GM18868 (cell line): ENCODE results near the gene BRPF1.

Source experiments
- ATAC-seq: cut with Tn5 transposase; IDR thresholded peaks from one replicate; pipeline ENCODE4 v1.9.1; 2021; ENCODE audit warnings: mild to moderate bottlenecking, moderate library complexity; ENCODE audit not compliant: unreplicated experiment

The BRPF1 gene

DNA sequence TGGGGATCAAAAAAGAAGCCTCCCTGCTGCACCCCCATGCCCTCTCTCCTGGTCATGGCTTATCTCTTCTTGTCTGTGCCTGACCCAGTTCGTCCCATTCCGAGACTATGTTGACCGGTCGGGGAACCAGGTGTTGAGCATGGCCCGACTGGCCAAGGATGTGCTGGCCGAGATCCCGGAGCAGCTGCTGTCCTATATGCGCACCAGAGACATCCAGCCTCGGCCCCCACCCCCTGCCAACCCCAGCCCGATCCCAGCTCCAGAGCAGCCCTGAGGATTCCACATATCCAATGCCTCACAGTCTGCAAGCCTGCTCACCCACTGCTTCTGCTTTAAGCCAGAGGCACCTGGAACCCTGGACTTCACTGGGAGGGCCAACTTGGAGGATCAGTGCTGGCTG, 2.1 kb upstream of the BRPF1 start:
- ATAC-seq = no peak

DNA sequence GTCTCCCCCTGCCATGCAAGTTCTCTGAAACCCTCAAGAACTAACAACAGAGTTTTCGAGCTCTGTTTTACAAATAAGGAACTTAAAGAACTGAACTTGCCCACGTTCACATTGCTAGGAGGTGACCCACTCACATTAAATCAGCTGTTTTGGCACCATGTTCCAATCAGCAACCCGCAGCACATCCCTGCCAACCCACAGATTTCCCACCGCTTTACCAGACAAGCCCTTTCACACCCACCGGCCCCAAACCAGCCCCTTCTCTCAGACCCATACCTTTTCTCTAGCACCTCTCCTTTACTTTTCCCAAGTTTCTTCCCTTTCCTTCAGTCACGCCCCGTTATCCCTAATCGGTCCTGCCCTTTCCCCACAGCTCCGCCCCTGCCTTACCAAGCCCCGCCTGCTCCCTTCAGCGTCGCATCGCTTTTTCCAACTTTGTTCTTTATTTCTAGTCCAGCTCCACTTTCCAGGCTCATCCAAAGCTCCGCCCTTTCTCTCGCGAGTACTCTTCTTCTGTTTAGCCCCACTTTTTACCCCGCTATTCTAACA, 804 bp upstream of the BRPF1 start:
- ATAC-seq = peak; percentile 36

DNA sequence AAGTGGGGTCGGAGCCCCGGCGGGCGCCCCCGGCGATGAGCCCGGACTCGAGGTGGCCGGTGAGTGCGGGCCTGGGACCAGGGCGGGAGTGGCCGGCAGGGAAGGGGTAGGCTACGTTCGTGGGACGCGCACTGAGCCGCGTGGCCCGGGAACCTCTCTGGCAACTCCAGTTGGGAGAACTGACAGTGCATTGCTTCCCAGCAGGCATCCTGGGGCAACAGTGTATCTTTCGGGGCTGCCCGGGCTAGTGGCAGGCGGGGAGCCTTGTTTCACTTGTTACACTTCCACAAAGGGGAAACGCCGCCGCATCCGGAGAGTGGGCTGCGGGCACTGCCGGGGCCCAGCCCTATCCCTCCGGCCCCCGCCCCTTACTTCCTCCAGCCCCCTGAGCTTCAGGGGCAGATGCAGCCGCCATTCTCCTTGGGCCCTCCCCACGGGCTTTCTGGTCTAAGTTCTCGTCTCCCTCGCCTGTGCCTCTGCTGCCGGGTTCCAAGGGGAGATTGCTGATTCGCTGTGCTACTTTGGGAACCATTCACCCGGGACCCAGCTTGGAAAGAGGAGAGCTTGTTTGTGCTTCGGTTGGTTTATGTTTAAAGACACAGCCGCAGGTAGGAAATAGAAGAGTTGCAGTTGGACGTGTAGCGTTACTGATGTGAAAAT, 675 bp downstream of the BRPF1 start:
- ATAC-seq = peak; percentile 1

DNA sequence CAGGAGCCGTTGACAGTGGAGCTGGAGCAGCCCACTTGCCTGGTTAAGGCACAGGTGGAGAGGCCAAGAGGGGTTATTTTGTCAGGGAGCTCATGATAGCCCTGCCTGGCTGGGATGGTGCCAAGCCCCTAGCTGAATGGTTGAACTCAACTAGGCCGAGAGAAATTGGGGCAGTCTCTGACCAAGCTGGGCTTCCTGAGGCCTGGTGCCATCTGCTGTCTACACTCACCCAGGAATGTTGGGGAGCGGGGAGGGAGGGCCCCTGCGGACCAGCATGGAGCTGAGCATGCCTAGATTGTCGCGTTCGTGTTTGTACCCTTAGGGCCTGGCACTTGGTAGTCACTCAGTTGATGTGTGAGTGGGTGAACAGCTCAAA, 1.2 kb downstream of the BRPF1 start:
- no peak for ATAC-seq

DNA sequence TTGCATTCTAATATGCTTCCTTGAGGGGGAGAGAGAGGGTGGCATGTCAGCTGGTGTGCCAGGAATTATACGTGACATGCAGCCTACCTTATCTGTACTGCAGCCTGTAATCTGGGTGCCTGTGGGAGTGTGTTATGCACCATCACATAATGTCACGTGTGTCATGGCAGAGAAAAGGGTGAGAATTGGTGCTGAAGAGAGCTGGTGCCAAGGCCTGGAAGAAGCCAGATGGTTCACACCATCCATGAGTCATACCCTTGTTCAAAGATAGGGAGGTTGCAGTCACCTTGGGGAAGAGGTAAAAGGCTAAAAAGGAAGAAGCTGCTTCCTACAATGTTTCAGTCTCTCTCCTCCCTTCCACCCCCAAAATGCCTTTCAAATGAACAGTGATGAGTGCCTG, 5.3 kb downstream of the BRPF1 start:
- ATAC-seq = no peak

DNA sequence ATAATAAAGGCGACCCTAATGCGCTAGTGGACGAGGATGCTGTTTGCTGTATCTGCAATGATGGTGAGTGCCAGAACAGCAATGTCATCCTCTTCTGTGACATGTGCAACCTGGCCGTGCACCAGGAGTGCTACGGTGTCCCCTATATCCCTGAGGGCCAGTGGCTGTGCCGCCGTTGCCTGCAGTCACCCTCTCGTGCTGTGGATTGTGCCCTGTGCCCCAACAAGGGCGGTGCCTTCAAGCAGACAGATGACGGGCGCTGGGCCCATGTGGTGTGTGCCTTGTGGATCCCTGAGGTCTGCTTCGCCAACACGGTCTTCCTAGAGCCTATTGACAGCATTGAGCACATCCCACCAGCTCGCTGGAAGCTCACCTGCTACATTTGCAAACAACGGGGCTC, 7.6 kb downstream of the BRPF1 start:
- ATAC-seq = no peak

DNA sequence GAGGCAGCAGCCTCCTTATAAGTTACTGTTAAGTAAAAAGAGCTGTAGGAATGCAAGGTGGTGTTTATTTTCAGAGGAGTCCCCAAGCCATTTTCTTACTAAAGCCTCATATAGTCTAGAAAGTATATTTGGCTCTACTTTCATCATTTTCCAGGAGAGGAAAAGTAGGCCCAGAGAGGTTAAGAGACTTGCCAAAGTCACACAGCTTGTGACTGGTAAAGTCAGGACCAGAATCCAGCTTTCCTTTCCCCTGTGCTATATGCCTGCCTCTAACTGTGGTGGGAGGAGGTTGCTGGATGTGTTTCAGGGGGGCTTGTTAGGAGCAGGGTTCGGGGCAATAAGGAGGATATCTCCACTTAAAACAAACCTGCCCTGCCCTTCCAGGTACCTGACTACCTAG, 11.0 kb downstream of the BRPF1 start:
- ATAC-seq = no peak

DNA sequence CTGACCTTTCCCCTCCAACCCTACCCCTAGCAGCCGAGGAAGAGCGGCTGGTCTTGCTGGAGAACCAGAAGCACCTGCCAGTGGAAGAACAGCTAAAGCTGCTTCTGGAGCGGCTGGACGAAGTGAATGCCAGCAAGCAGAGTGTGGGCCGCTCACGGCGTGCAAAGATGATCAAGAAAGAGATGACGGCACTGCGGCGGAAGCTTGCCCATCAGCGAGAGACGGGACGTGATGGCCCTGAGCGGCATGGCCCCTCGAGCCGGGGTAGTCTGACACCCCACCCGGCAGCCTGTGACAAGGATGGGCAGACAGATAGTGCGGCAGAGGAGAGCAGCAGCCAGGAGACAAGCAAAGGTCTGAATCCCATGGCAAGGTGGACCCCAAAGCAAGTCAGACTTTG, 12.0 kb downstream of the BRPF1 start:
- ATAC-seq = no peak

DNA sequence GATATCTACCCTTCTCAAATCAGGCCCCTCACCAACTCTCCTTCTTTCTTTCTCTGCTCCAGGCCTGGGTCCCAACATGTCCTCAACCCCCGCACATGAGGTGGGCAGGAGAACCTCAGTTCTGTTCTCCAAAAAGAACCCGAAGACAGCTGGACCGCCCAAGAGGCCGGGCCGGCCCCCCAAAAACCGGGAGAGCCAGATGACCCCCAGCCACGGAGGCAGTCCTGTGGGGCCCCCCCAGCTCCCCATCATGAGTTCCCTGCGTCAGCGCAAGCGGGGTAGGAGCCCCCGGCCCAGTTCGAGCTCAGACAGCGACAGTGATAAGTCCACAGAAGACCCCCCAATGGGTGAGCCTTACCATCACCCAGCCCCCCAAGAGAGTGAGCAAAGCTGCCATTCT, 12.6 kb downstream of the BRPF1 start:
- ATAC-seq = no peak

DNA sequence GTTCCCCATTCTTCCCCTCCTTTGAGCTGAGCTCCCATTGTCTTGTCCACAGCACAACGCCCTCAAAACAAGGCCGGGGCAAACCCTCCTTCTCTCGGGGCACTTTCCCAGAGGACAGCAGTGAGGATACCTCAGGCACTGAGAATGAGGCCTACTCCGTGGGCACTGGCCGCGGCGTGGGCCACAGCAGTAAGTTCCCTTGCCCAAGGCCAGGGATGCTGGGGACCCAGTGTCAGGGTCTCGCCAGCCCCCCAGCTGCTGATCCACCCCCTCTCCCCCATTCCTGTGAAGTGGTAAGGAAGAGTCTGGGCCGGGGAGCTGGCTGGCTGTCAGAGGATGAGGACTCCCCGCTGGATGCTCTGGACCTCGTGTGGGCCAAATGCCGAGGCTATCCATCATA, 14.0 kb downstream of the BRPF1 start:
- no peak for ATAC-seq

DNA sequence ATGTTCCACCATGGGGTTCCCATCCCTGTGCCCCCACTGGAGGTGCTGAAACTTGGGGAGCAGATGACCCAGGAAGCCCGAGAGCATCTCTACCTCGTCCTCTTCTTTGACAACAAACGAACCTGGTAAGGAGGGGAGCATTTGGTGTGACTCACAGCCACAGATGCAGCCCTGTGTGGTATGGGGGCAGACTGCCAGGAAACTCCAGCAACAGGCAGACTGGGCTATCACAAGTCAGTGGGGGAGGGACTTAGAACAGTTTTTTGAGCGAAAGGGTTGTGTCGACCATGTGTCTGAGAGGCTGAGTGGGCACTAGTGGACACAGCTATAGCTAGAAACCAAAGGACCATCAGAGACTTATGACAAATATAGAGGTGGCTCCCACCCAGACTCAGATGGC, 14.8 kb downstream of the BRPF1 start:
- no peak for ATAC-seq

DNA sequence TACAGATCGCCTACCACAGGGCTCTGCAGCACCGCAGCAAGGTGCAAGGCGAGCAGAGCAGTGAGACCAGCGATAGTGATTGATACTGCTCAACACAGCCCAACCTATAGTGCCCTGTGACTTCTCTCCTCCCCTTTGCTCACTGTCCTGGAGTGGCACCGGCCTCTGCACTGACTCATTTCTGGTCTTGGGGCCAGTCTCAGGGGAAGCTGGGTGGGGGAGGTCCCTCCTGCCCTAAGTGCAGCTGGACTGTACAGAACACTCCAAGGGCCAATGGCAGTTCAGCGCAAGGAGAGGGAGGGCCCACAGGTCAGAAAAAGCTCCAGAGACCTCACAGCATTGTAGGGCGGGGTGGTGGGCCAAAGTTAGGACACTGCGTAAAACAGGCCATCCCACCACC, 15.7 kb downstream of the BRPF1 start:
- no peak for ATAC-seq

DNA sequence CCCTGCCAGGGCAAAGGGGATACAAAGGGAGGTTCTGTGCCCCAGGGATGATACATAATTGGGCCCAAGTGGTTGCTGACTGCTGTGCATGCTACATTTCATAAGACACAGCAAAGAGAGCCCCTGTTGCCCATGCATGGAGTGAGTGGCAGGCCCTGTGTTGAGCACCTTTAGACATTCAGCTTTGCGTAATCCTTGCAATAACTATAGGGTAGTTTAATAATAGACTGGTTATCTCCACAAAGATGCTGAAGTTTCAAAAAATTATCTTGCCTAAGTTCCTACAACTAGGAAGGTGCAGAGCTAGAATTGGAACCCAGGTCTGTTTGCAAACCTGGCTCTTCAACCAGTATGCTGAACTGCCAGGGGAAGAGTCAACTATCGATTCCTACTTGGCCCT, 16.5 kb downstream of the BRPF1 start:
- no peak for ATAC-seq

DNA sequence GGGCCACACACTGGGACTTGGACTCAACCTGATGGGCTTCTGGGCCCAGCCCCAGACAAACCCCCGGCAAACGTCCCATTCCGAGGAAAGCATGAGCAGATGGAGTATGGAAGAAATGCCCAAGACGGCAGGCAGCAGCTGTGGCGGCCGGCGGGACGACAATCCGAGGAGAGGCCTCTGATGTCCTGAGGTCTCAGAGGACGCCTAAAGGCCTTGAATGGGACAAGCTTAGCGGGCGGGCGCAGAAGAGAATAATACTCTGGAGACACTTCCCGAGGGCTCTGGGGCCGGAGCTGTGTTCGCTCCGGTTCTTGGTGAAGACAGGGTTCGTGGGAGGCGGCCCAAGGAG, 17.7 kb downstream of the BRPF1 start:
- no peak for ATAC-seq

DNA sequence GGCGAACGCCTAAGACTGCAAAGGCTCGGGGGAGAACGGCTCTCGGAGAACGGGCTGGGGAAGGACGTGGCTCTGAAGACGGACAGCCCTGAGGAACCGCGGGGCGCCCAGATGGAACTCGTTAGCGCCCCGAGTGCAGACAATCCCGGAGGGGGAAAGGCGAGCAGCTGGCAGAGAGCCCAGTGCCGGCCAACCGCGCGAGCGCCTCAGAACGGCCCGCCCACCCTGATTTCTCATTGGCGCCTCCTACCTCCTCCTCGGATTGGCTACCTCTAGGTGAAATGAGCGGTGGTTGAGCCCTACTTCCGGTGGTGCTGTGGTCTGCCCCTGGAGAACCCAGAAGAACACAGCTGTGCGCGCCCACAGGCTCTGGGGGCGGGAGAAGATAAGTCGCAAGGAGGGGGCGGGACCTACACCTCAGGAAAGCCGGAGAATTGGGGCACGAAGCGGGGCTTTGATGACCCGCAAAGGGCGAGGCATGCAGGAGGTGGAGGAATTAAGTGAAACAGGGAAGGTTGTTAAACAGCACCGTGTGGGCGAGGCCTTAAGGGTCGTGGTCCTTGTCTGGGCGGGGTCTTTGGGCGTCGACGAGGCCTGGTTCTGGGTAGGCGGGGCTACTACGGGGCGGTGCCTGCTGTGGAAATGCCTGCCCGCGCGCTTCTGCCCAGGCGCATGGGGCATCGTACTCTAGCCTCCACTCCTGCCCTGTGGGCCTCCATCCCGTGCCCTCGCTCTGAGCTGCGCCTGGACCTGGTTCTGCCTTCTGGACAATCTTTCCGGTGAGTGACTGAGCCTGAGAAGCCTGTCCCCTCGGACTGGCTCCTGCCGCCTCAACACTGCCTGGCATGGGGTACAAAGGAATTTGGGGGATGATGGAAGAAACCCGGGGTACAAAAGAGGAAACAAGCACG, 18.4 kb downstream of the BRPF1 start, which contains the start of gene OGG1:
OGG1 (plus strand) TSS at position 308 of the 911 bp plus-strand sequence; CDS start at position 643, 335 bp downstream.
- ATAC-seq = peak; percentile 92

DNA sequence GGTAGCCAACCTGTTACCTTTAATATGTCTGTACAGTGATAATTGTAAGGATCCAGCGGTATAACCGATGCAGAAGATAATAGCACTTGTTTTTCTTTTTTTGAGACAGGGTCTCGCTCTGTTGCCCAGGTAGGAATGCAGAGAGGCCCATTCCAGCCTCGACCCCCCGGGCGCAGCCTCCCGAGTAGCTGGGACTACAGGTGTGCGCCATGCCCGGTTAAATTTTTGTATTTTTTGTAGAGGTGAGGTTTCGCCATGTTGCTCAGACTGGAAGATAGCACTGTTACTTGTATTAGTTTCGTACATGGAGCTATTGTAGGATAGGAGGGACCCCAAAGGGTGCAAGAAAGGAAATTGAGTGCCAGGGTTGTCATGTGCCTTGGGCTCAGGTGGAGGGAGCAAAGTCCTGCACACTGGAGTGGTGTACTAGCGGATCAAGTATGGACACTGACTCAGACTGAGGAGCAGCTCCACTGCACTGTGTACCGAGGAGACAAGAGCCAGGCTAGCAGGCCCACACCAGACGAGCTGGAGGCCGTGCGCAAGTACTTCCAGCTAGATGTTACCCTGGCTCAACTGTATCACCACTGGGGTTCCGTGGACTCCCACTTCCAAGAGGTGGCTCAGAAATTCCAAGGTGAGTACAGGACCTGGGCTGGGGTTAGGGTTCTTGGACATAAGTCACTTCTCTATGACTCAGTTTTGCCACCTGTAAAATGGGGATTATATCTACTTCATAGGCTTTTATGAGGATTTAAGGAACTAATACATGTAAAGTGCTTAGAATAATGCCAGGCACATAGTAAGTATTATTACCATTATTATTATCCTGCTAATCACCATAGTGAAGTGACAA, 19.2 kb downstream of the BRPF1 start:
- no peak for ATAC-seq

DNA sequence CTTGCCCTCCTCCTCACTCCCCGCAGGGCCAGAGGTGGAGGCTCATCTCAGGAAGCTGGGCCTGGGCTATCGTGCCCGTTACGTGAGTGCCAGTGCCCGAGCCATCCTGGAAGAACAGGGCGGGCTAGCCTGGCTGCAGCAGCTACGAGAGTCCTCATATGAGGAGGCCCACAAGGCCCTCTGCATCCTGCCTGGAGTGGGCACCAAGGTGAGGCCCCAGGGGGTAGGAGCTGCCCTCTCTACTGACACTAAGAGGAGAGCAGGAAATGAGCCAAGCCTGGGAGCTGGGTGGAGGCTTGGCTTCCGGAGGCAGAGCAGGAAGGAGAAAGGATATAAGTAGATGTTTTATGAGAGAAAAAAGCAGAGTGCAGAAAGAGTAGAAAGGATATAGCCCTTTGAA, 23.1 kb downstream of the BRPF1 start:
- no peak for ATAC-seq

DNA sequence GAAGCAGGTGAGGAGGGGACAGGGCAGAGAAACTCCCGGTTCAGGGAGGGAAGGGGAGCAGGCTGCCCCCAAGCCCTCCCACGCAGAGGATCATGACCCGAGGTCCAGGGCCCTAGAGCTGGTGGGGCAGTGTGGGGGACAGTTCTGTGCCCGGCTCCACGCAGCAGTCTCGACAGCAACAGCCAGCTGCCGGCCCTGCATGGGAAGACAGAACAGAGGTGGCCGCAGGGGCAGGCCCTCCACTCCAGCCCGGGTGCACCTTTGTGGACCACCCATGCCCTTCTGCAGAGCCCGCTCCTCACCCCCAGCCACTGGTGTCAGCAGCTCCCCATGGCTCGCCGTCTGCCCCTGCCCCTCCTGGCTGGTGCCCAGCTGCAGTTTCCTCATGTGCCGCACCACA, 25.9 kb downstream of the BRPF1 start:
- ATAC-seq = no peak

DNA sequence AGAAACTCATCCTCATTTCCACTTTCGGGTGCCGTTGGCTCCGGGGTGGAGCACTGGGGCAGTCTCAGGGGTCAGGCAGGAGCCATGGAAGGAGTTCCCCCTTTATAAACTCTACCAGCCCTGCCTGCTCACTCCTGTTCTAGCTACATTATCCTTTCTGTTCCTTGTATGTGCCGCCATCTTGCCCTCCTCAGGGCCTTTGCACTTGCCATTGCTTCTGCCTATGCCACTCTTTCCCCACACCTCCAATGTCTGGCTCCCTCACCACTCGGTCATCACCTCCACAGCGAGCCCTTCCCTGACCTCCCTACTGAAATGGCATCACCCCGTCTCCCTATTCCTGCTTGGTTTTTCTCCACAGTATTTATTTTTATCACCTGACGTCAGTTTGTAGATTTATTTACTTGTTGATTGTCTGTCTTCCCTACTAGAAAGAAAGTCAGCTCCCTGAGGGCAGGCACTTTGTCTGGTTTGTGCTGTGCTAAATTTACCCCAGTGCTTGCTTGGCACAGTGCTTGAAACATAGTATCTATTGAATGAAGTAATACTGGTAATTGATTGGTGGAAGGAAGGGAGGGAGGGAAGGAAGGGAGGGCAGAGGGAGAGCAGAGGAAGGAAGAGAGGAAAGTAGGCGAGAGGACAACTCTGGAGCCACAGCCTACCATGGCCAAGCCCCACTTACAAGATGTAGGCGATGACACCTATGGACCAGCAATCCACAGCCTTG, 29.4 kb downstream of the BRPF1 start:
- ATAC-seq = no peak

DNA sequence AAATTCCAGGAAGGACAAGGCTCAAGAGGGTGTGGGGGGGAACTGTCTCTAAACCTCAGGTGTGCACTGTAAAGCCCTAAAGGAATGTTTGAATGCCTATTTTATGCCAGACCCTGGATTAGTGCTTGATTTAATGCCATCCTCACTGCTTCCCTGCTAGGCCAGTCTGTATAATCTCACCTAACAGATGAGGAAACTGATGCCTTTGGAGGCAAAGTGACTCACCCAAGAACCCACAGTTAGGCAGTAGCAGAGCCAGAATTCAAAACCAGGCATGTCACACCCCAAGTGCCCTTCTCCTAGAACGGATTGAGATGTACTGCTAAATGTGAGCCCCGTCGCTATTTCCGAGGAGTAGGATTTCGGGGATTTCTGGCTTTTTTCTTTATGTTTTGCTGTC, 30.4 kb downstream of the BRPF1 start:
- no peak for ATAC-seq

DNA sequence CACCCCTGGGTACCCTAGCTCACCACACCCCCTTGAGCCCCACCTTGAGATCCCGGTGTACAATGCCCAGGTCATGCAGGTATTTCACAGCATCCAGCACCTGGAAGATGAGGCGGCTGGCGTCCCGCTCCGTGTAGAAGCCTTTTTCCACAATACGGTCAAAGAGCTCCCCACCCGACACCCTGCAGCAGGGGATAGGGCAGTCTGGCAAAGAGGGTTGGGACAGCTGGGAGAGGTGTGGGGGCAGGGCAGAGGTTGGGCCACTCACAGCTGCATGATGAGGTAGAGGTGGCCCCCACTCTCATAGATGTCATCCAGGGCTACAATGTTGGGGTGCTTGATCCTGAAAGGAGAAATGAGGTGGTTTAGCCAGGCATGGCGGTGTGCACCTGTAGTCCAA, 31.3 kb downstream of the BRPF1 start:
- no peak for ATAC-seq
